HG03060 (cell line): Measurements from ENCODE around the gene PODXL2.
"Not testable (repeated sequence)": the region's sequence is repeated elsewhere in the genome, so short reads cannot be mapped to it uniquely, and the experiment has no call there.

Source experiments
- ATAC-seq: cut with Tn5 transposase; IDR thresholded peaks from one replicate; pipeline ENCODE4 v1.9.1; 2021; ENCODE audit warnings: low read depth, moderate number of reproducible peaks; ENCODE audit not compliant: unreplicated experiment

Gene PODXL2

GRCh38 chr3:127652246-127652995, 23.4 kb downstream of the PODXL2 start:
- no peak for ATAC-seq

DNA sequence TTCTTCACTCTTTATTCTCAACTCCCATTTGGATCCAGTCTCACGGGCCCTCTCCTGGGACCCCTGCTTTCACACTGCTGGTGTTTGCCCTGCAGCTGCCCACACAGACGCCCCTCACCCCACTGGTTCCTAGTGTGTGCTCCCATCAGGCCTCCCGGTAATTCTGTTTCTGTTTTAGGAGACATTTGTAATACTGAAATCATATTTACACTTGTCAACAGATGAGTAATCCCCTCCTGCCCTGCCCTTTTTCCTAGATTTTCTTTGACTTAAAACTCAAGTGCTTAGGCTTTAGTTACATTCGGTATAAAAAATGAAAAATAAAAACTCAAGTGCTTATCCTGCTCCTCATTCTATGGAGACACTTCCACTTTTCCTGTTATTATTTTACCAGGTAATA, 25.4 kb downstream of the PODXL2 start:
- ATAC-seq = no peak

DNA sequence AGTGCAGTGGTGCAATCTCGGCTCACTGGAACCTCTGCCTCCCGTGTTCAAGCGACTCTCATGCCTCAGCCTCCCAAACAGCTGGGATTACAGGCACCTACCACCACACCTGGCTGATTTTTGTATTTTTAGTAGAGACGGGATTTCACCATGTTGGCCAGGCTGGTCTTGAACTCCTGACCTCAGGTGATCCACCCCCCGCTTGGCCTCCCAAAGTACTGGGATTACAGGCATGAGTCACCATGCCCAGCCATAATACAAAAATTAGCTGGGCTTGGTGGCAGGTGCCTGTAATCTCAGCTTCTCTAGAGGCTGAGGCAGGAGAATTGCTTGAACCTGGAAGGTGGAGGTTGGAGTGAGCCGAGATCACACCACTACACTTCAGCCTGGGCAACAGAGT, 26.0 kb downstream of the PODXL2 start:
- ATAC-seq = not testable (repeated sequence)

DNA sequence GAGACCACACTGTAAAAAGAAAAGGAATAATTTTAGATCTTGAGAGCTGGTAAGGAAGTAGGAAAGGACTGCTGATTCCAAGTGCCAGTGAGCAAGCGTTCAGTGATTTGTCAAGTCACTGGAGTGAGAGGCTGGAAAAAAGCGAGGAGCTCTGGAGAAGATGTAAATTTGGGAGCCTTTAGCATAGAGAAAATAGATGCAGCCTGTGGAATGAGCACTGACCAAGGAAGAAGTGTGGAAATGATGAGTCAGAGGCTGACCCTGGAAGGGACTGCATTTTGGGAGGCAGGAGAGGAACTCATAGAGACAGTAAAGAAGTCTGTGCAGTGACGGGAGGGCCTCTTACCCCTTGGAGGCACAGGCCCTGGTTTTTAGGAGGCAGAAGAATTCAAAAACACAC, 26.7 kb downstream of the PODXL2 start:
- ATAC-seq = no peak

DNA sequence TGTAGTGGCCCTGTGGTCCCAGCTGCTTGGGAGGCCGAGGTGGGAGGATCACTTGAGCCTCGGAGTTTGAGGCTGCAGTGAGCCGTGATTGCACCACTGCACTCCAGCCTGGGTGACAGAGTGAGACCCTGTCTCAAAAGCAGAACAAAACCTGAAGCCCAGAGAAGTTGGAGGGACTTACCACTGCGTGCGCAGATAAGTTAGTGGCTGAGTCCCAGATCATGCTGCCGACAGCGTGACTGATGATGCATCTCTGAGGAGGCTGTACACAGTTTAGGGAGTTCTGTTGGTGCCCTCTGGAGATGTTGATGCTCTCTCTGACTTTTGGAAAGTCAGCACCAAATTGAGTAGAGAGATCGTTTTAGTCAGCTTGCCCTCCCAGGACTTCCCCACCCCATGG, 27.9 kb downstream of the PODXL2 start:
- ATAC-seq = no peak

GRCh38 chr3:127658234-127658633, 29.2 kb downstream of the PODXL2 start:
- no peak for ATAC-seq

DNA sequence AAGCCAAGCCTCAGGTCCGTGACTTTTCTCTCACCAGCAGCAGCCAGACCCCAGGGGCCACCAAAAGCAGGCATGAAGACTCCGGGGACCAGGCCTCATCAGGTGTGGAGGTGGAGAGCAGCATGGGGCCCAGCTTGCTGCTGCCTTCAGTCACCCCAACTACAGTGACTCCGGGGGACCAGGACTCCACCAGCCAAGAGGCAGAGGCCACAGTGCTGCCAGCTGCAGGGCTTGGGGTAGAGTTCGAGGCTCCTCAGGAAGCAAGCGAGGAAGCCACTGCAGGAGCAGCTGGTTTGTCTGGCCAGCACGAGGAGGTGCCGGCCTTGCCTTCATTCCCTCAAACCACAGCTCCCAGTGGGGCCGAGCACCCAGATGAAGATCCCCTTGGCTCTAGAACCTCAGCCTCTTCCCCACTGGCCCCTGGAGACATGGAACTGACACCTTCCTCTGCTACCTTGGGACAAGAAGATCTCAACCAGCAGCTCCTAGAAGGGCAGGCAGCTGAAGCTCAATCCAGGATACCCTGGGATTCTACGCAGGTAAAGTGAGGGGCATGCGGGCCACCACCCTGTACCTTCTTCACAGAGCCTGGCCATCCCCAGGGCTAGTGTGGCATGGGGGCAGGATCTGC, 31.8 kb downstream of the PODXL2 start:
- no peak for ATAC-seq

DNA sequence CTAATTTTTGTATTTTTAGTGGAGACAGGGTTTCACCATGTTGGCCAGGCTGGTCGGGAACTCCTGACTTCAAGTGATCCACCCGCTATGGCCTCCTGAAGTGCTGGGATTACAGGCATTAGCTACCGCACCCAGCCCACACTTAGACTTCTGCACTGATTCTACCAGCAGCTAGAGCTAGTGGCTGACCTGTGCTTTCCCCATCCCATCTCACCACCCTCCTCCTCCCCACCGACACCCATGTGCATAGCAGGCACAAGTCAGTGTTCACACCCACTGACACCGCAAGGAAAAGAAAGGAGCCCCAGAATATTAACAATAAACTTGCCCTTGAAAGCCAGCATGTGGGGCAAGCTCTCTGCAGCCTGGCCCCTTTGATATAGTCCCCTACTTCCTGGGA, 32.6 kb downstream of the PODXL2 start:
- no peak for ATAC-seq

DNA sequence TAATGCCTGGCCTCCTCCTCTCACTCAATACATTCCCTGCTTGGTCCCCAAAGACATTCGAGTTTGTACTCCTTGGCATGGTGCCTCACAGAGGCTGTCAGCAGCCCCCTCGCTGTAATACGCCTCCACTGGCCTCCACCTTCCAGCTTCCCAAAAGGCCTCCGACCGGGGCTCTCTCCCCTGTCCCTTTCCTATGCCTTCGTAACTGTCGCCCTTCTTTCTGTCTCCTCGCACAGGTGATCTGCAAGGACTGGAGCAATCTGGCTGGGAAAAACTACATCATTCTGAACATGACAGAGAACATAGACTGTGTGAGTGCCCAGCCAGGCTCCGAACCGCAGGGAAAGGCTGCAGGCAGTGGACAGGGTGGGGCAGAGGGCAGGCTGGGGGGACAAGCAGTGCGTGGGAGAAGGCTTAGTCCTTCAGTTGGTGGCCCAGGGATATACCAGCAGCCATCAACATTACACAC, 33.0 kb downstream of the PODXL2 start:
- no peak for ATAC-seq

DNA sequence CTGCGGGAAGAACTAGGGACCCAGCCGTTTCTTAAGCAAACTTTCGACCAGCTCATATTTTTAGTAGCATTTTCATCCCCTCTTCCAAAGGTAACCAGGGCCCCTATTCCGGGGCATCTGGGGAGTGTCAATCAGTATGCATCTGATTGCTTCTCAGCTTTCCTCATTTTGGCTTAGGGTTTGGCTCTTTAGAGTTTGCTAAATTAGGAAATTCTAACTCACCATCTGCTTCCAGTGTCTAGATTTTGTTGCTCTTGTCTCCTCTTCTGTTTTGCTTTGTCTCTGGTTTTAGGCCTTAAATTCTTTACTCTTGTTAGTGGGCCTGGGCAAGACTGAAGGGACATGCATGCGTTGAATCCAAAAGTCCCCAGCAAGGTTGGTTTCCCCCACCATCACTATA, 34.2 kb downstream of the PODXL2 start:
- ATAC-seq = no peak

DNA sequence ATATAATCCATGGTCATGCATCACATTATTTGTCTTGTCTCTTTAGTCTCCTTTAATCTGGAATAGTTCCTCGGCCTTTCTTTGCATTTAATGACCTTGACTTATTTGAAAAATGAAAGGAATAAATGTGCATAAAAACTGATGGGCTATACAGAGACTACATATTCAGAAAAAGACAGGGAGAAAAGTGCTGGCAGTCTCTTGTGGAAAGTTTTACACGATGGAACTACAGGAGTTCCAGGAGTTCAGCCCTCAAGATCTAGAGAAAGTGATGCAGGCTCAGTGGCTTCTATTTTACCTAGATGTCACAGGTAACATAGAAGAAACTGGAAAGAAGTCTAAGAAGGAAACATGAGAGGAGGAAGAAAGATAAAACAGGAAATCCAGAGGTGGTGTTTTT, 36.2 kb downstream of the PODXL2 start:
- ATAC-seq = no peak

DNA sequence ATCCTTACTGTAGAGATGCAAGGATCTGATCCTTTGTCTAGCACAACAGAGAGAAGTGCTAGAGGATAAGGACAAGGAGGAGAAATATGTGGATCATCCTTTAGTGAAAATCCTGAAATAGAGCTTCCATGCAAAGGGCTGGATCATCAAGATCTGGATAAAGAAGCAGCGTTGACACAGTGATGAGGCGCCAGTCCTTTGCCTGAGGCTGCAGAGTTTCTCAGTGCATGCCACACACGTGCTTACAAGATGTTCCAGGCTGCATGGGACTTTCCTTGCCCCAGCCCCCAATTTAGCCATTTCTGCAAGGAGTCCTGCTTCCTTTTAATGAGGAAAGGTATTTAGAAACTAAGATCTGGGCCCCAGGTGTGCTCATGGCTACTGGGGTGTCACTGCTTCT, 36.6 kb downstream of the PODXL2 start:
- ATAC-seq = no peak

- no peak for ATAC-seq
These were observed 37.7 kb downstream of the PODXL2 start for GRCh38 chr3:127666676-127667075.

GRCh38 chr3:127667119-127667681, 38.2 kb downstream of the PODXL2 start:
- ATAC-seq = no peak

DNA sequence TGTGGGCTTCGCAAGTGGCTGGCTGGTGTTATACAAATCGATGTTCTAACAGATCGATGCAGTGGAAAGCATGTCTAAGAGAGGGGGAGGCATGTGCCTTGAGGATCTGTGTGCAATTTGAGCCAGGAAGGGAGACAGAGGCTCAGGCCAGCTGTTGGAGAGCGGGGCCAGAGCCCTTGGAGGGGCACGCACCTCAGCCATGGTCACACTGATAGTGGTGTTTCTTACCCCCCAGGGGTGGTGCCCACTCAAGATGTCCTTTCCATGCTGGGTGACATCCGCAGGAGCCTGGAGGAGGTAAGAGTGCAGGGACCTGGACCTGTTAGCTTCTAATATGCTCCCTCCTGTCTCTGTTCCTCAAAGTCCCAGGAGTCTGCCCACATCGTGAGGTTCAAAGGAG, 39.9 kb downstream of the PODXL2 start:
- no peak for ATAC-seq

DNA sequence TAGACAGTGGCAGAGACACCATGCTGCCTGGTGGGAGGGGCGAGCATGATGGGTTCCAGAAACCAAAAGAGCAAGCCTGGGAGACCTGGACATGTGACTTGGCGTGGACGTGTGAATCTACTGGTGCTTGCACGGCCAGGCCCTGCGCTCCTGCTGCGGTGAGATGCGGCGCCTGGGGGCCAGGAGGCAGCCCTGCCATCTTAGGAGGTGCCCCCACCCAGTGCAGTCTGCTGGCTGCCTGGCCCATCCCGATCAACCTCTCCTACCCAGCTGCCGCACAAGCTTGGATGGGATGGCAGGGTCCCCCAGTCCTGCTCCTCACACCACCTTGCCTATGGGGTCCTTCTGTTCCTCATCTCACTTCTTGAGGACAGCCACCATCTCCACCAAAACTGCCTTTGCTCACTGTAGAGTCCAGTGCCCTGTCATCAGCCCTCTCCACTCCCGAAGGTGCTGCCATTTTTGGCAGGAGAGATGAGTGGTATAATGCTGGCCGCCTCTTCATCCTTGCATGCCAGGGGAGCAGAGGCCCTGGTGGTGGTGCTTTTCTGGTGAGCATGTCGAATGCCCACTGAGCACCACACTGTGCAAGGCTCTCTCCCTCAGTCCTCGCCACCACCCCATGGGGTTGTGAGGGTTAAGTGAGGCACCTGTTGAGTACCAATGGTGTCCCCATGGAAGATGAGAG, 40.7 kb downstream of the PODXL2 start:
- ATAC-seq = no peak

DNA sequence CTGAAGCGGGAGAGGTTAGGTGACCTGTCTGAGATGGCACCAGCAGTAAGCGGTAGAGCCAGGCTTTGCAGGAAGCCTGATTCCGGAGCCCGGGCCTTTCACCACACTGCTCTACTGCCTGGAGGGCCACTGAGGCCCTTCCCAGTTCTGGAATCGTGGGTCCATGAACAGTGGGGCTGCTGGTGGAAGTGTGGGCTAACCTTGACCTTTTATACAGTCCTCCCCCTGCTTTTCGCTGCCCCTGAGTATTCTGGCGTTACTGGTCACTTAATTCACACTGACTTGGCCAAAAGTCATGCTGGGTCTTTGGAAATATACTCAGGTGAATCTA, 41.2 kb downstream of the PODXL2 start:
- ATAC-seq = no peak

DNA sequence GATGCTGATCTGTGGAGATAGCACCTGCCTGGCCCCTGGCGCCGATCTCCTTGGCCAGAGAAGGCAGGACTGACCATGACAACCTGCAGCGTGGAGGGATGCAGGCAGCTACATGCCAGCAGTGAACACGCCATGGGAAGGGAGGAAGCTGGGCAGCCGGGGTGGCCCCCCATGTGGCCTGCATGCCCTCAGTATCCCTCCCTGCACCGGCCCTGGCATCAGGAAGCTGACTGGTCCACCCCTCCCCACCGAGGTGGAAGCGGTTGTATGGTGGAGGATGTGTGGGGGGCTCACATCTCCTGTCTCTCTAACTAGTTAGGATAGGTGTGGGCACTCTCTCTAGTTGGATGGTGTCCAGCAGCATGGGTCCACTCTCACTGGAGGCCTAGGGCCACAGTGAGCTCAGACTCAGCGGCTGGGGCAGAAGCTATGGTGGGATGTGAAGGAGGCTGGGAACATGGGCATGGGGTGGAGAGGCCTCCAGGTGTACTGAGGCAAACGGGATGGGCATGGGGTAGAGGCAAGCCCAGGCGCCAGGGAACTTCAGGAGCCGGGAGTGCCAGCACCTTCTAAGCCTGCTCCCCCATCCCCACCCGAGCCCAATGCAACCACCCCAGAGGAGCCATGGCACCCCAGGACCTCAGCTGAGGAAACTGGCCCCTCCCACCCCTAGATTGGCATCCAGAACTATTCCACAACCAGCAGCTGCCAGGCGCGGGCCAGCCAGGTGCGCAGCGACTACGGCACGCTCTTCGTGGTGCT, 42.0 kb downstream of the PODXL2 start:
- no peak for ATAC-seq

DNA sequence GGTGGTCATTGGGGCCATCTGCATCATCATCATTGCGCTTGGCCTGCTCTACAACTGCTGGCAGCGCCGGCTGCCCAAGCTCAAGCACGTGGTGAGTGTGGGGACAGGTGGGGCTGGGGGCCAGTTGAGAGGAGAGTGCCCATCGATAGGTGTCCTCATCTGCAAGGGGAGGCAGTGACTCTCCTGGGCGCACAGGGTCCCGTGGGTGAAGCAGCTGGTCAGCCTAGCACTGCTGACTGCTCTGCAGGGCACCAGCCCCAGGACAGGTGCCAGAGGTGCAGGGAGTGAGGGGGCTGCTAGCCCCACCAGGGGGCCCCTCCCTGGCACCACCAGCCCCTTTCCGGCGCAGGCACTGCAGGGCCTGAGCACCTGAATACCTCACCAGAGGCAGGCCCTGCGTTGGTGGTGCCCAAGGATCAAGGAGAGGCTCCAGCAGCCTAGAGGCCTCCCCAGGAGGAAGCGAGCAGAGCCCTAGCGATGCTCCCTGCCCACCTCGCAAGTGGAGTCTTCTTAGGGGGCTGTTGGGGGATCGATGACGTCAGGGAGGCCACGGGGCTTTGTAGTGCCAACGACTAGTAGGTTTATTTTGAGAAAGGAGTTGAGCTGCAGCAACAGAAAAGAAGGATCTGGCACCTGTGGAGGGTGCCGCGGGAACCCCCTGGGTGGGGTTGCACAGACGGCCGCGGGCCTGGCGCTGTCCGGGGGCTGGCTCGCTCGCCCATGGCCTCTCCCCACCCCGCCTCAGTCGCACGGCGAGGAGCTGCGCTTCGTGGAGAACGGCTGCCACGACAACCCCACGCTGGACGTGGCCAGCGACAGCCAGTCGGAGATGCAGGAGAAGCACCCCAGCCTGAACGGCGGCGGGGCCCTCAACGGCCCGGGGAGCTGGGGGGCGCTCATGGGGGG, 42.8 kb downstream of the PODXL2 start:
- no peak for ATAC-seq
